GM19238 (cell line): Measurements from ENCODE around the gene OR10A2.
"Not testable (repeated sequence)": the region's sequence is repeated elsewhere in the genome, so short reads cannot be mapped to it uniquely, and the experiment has no call there.

Source experiments
- DNase-seq: peaks from one replicate; pipeline ENCODE4 v3.0.0; 2011; ENCODE audit warnings: low spot score; ENCODE audit not compliant: insufficient read length

OR10A2 gene

GRCh38 chr11:6887711-6888110 lies 24.9 kb downstream of the OR10A2 start:
- not testable (repeated sequence) for DNase-seq

- no peak for DNase-seq
Measured at GRCh38 chr11:6888830-6889229, 26.0 kb downstream of the OR10A2 start.

- DNase-seq: no peak
Measured at GRCh38 chr11:6889835-6890234, 27.0 kb downstream of the OR10A2 start.

DNA sequence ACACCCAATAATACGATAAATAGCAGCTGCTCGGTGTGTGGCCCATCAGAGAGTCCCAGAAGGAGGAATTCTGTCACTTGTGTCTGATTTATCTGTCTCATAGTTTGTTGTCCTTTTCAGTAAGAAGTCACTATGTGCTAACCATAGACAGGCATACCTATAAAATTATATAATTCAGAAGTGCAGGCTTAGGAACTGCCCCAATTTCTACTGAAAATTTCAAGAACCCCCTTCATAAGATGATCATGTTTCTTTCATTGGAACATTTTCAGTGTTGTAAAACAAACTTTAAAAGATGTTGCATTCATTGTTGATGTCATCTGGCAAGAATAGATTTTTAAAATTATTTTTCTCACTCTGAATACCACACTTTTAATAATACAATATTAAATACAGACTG lies 29.5 kb downstream of the OR10A2 start, which contains the start of gene OR2D2:
TSS of gene OR2D2 (minus strand) at position 101 of the 400 bp plus-strand sequence. CDS start at position 101, 0 bp downstream.
- no peak for DNase-seq

DNA sequence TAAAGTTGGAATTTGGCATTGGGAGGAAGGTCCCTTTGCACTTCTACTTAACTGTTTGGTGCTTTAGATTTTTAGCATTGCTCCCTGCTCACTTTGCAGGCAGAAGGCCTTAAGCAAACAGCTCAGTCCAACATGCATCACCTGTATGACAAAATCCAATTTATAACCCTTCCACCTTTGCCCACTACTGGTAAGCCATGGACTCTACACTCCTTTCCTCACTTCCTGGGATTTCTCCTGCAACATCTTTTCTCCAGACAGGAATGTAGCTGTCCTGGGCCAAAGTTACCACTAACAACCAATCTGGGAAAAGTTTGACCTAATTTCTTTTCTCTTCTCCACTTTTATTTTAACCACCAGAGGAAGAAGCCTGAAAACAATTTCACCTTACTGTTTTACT lies 31.2 kb downstream of the OR10A2 start:
- no peak for DNase-seq

- no peak for DNase-seq
Measured at GRCh38 chr11:6895010-6895409, 32.2 kb downstream of the OR10A2 start.

DNA sequence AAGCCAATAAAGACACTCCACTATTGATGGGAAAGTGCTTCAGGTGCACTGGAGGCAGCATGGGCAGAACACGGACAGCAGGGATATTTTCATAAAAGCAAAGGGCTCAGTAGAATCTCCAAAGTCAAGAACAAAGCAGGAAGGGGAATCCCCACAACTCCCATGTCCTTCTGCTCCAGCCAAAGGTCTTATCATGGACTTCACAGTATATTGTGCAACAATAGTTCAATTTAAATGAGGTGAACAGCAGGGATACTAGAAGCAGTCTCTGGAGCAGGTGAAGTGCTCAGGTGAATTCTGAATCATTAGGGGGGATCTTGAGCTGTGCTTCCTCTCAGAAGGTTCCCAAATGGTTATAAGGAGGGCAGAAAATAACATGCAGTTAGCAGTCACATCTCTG lies 36.1 kb downstream of the OR10A2 start:
- DNase-seq: no peak

DNA sequence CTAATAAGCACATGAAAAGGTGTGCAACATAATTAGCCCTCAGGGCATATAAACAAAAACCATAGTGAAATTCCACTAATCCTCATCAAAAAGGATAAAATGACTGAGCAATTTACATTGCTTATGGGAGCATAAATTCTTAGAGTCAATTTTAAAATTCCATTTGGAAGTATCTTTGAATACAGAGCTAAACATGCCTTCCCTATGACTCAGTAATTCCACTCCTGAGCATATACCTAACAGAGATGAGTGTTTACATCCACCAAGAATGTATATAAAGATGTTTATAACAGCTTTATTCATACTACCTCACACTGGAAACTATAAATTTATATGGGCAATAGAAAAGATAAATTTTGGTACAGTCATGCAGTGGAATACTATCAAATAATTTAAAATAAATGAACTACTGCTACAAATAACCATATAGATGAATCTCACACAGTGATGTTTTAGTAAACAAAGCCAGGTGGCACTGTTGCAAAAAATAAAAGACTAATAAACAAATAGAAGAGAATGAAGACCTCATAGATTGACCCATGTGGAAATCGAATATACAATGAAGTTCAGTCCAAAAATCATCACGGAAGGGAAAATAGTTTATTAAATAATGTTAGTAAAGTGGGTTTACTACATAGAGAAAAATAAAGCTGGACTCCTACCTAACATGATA lies 37.6 kb downstream of the OR10A2 start:
- DNase-seq: no peak

DNA sequence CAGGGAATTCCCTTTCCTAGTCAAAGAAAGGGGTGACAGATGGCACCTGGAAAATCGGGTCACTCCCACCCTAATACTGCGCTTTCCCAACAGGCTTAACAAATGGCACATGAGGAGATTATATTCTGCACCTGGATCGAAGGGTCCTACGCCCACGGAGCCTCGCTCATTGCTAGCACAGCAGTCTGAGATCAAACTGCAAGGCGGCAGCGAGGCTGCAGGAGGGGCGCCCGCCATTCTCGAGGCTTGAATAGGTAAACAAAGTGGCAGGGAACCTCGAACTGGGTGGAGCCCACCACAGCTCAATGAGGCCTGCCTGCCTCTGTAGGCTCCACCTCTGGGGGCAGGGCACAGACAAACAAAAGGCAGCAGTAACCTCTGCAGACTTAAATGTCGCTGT lies 41.9 kb downstream of the OR10A2 start:
- DNase-seq: not testable (repeated sequence)

DNA sequence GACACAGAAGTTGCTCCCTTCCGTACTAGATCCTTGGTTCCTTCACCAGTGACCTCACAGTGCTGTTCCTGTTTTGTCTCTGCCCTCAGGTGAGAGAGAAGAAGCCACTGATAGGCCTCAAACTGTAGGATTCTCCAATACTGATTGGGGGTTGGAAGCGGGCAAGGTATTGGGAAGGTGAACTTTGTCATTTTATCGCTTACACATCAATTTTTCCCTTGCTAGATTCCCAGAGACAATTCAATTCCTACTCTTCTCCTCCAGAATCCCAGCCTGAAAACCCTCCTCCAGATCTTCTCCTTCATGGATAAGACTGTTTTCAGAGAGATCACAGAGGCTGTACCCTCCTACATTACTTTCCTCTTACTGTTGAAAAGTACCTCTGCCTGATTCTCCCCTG lies 48.5 kb downstream of the OR10A2 start:
- DNase-seq: no peak

DNA sequence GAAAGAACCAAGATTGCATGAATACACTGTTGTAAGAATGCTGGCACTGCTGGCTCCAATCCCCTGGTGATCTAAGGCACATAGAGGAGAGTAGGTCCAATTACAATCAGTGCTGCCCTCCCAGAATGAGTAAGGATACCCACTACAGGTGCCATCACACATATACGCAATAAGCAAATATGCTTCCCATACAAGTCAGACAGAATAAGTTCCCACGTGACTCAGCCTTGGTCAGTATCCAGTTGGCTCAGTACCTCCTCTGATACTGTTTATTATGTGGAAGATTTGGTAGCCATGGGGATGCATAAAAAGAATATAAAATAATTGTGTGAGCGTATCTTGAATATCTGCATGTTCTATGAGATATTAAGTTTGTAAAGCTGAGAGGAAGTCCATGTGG lies 49.1 kb downstream of the OR10A2 start:
- no peak for DNase-seq

DNA sequence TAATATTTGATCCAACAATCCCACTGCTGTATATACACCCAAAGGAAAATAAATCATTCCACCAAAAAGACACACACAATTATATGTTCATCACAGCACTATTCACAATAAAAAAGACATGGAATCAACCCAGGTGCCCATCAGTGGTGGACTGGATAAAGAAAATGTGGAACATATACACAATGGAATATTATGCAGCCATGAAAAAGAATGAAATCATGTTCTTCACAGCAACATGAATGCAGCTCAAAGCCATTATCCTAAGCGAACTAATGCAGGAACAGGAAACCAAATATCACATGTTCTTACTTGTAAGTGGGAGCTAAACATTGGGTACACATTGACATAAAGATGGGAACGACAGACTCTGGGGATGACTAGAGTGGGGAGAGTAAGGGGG lies 56.8 kb downstream of the OR10A2 start:
- DNase-seq: no peak

- DNase-seq: no peak
Measured at GRCh38 chr11:6920702-6921101, 57.8 kb downstream of the OR10A2 start, which contains the start of gene OR2D3. TSS of gene OR2D3 (plus strand) at chr11:6921002. CDS start at chr11:6921002, 0 bp downstream.
